Activated naive CD4-positive, alpha-beta T cell treated with anti-CD3 and anti-CD28 coated beads, Interleukin-2, amount 50 U/mL, for 24 hours (primary cell): ENCODE results near the gene SPI1.
A peak's percentile ranks its signal among the peaks of the same experiment; 100 is the strongest.

Experiments
- H3K27ac Mint-ChIP-seq: one replicate; pipeline ENCODE4 v1.8.0; 2021; ENCODE audit warnings: mild to moderate bottlenecking, mixed read lengths
- H3K27me3 Mint-ChIP-seq: one replicate; pipeline ENCODE4 v1.8.0; 2021; ENCODE audit warnings: mixed read lengths
- H3K36me3 Mint-ChIP-seq: one replicate; pipeline ENCODE4 v1.8.0; 2021; ENCODE audit warnings: mixed read lengths
- H3K4me1 Mint-ChIP-seq: one replicate; pipeline ENCODE4 v1.8.0; 2021; ENCODE audit warnings: mixed read lengths
- H3K4me3 Mint-ChIP-seq: one replicate; pipeline ENCODE4 v1.8.0; 2021; ENCODE audit warnings: mild to moderate bottlenecking, mixed read lengths
- H3K9me3 Mint-ChIP-seq: one replicate; pipeline ENCODE4 v1.8.0; 2021; ENCODE audit warnings: mixed read lengths

The SPI1 gene

GRCh38 chr11:47378010-47378835 is at the start of gene SPI1:
Gene SPI1, minus strand, starts transcription at chr11:47378547. Its CDS starts 194 bp downstream, at chr11:47378353.
- no peaks in the 10 kb centered on the region for H3K9me3 Mint-ChIP-seq
- H3K36me3 Mint-ChIP-seq: no peaks in the 10 kb centered on the region
- no peak within 1 kb of the TSS for H3K27ac Mint-ChIP-seq
- peaks cover 11% of the 10 kb centered on the region for H3K4me1 Mint-ChIP-seq
- no peaks in the 10 kb centered on the region for H3K27me3 Mint-ChIP-seq
- H3K4me3 Mint-ChIP-seq: no peak within 1 kb of the TSS

- Mint-ChIP-seq H3K4me1 (peaks cover 30% of the 10 kb centered on the region), H3K27me3 (no peaks in the 10 kb centered on the region), H3K36me3 (peaks cover 13% of the 10 kb centered on the region), H3K4me3 (peak within 1 kb of the TSS; percentile 100), H3K27ac (peak within 1 kb of the TSS; percentile 100), H3K9me3 (no peaks in the 10 kb centered on the region)
These were observed 48.0 kb upstream of the SPI1 start, which contains the start of gene PSMC3 for GRCh38 chr11:47426062-47426956. Gene PSMC3, minus strand, starts transcription at chr11:47426439. Its CDS starts 160 bp downstream, at chr11:47426279.

- H3K27me3 Mint-ChIP-seq: no peaks in the 10 kb centered on the region
- peak overlapping the region; percentile 100 for H3K4me3 Mint-ChIP-seq
- H3K27ac Mint-ChIP-seq: peak overlapping the region; percentile 100
- no peaks in the 10 kb centered on the region for H3K9me3 Mint-ChIP-seq
- peaks cover 30% of the 10 kb centered on the region for H3K4me1 Mint-ChIP-seq
- peaks cover 15% of the 10 kb centered on the region for H3K36me3 Mint-ChIP-seq
These were observed 47.3 kb upstream of the SPI1 start for GRCh38 chr11:47425611-47426010.

GRCh38 chr11:47418454-47419259 is 40.3 kb upstream of the SPI1 start:
- Mint-ChIP-seq H3K9me3 (no peaks in the 10 kb centered on the region), H3K4me3 (no peak overlapping the region), H3K27me3 (no peaks in the 10 kb centered on the region), H3K36me3 (peaks cover 11% of the 10 kb centered on the region), H3K4me1 (no peaks in the 10 kb centered on the region), H3K27ac (no peak overlapping the region)

- Mint-ChIP-seq H3K4me3 (no peak overlapping the region), H3K27me3 (no peaks in the 10 kb centered on the region), H3K27ac (peak overlapping the region; percentile 30), H3K36me3 (peaks cover 11% of the 10 kb centered on the region), H3K9me3 (no peaks in the 10 kb centered on the region), H3K4me1 (no peaks in the 10 kb centered on the region)
These were observed 39.4 kb upstream of the SPI1 start for GRCh38 chr11:47417712-47418111.

- H3K4me3 Mint-ChIP-seq: no peak overlapping the region
- no peaks in the 10 kb centered on the region for H3K4me1 Mint-ChIP-seq
- peaks cover 9% of the 10 kb centered on the region for H3K36me3 Mint-ChIP-seq
- no peaks in the 10 kb centered on the region for H3K27me3 Mint-ChIP-seq
- H3K27ac Mint-ChIP-seq: no peak overlapping the region
- no peaks in the 10 kb centered on the region for H3K9me3 Mint-ChIP-seq
These were observed 37.7 kb upstream of the SPI1 start for GRCh38 chr11:47415949-47416472.

- Mint-ChIP-seq H3K36me3 (peaks cover 9% of the 10 kb centered on the region), H3K27ac (no peak overlapping the region), H3K4me3 (no peak overlapping the region), H3K27me3 (no peaks in the 10 kb centered on the region), H3K4me1 (no peaks in the 10 kb centered on the region), H3K9me3 (no peaks in the 10 kb centered on the region)
These were observed 36.9 kb upstream of the SPI1 start for GRCh38 chr11:47415091-47415854.

GRCh38 chr11:47414685-47415070 is 36.3 kb upstream of the SPI1 start:
- no peak overlapping the region for H3K4me3 Mint-ChIP-seq
- H3K36me3 Mint-ChIP-seq: peaks cover 4% of the 10 kb centered on the region
- H3K9me3 Mint-ChIP-seq: no peaks in the 10 kb centered on the region
- no peaks in the 10 kb centered on the region for H3K27me3 Mint-ChIP-seq
- no peak overlapping the region for H3K27ac Mint-ChIP-seq
- no peaks in the 10 kb centered on the region for H3K4me1 Mint-ChIP-seq

GRCh38 chr11:47413908-47414684 is 35.7 kb upstream of the SPI1 start:
- H3K27ac Mint-ChIP-seq: peak overlapping the region; percentile 79
- no peaks in the 10 kb centered on the region for H3K27me3 Mint-ChIP-seq
- H3K4me3 Mint-ChIP-seq: no peak overlapping the region
- no peaks in the 10 kb centered on the region for H3K9me3 Mint-ChIP-seq
- peaks cover 4% of the 10 kb centered on the region for H3K36me3 Mint-ChIP-seq
- peaks cover 4% of the 10 kb centered on the region for H3K4me1 Mint-ChIP-seq

- H3K36me3 Mint-ChIP-seq: peaks cover 4% of the 10 kb centered on the region
- H3K27ac Mint-ChIP-seq: no peak overlapping the region
These were observed 35.0 kb upstream of the SPI1 start for GRCh38 chr11:47413351-47413750.

GRCh38 chr11:47411884-47412746 is 33.8 kb upstream of the SPI1 start:
- no peaks in the 10 kb centered on the region for H3K27me3 Mint-ChIP-seq
- no peak overlapping the region for H3K4me3 Mint-ChIP-seq
- no peak overlapping the region for H3K27ac Mint-ChIP-seq
- peaks cover 4% of the 10 kb centered on the region for H3K36me3 Mint-ChIP-seq
- peaks cover 13% of the 10 kb centered on the region for H3K4me1 Mint-ChIP-seq
- no peaks in the 10 kb centered on the region for H3K9me3 Mint-ChIP-seq

More at GRCh38 chr11:47413351-47413750, 35.0 kb upstream of the SPI1 start:
- Mint-ChIP-seq H3K4me3 (no peak overlapping the region), H3K9me3 (no peaks in the 10 kb centered on the region), H3K27me3 (no peaks in the 10 kb centered on the region), H3K4me1 (peaks cover 5% of the 10 kb centered on the region)

GRCh38 chr11:47410370-47411264 is 32.3 kb upstream of the SPI1 start:
- Mint-ChIP-seq H3K4me1 (peaks cover 17% of the 10 kb centered on the region), H3K27ac (no peak overlapping the region), H3K27me3 (no peaks in the 10 kb centered on the region), H3K36me3 (peaks cover 4% of the 10 kb centered on the region), H3K4me3 (peak overlapping the region; percentile 15), H3K9me3 (no peaks in the 10 kb centered on the region)
